HFFc6 (cell line): ENCODE data around the gene PPEF2. TPM values are rescaled to one million over a fixed set of nuclear protein-coding genes. Genes with fewer than 3 reads are reported as not detected.

ENCODE experiments used
- DNase-seq: peaks from one replicate; pipeline ENCODE4 v3.0.0-alpha.2; 2018
- H3K27ac Mint-ChIP-seq: 2 replicates; pipeline ENCODE4 v1.8.0; 2020; ENCODE audit warnings: mild to moderate bottlenecking, mixed read lengths
- H3K27me3 Mint-ChIP-seq: 2 replicates; pipeline ENCODE4 v1.8.0; 2021; ENCODE audit warnings: mild to moderate bottlenecking, moderate library complexity, mixed read lengths; ENCODE audit not compliant: insufficient read depth
- H3K36me3 Mint-ChIP-seq: 2 replicates; pipeline ENCODE4 v1.8.0; 2021; ENCODE audit warnings: low read depth, mixed read lengths
- H3K4me1 Mint-ChIP-seq: 2 replicates; pipeline ENCODE4 v1.8.0; 2020; ENCODE audit warnings: low read depth, mixed read lengths
- H3K4me3 Mint-ChIP-seq: 2 replicates; pipeline ENCODE4 v1.8.0; 2020; ENCODE audit warnings: mild to moderate bottlenecking, moderate library complexity, mixed read lengths
- H3K9me3 Mint-ChIP-seq: 2 replicates; pipeline ENCODE4 v1.8.0; 2020; ENCODE audit warnings: mild to moderate bottlenecking, mixed read lengths
- total RNA-seq, 6 experiments: library from RNA; stranded (reverse); fragmentation: NEBNext Ultra II Directional; extraction: Animal tissue kit (Norgen Biotek cat#: 25700); gene quantifications; 2 replicates in 1 of 6; 3 replicates in 5 of 6; pipeline ENCODE4 v1.2.3, GENCODE V29; 2021
- TF ChIP-seq, protein P1 (sequence below): fragments of 200-600 bp; sonication (generic); IDR thresholded peaks from 2 replicates; pipeline ENCODE4 v1.5.0; 2021; ENCODE audit warnings: antibody characterized with exemption, mild to moderate bottlenecking

Gene PPEF2
- total RNA-seq, 6 experiments from 2014 or later = not detected

DNA sequence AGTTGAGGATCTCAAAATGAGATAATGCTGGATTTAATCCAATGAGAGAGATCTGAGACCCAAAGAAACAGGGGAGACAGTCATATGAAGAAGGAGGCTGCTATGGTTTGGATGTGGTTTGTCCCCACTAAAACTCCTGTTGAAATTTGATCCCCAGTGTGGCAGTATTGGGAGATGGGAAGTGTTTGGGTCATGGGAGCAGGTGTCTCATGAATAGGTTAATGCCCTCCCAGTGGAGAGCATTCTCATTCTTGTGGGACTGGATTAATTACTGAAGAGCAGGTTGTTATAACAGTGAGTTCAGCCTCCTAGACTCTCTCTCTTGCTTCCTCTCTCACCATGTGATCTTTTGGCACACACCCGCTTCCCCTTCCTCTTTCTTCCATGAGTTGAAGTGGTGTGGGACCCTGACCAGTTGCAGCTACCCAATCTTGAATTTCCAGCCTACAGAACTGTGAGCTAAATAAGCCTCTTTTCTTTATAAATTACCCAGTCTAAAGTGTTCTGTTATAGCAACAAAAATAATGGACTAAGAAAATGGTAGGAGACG lies 70.3 kb downstream of the PPEF2 start:
- Mint-ChIP-seq H3K27ac (no peak overlapping the region), H3K36me3 (peaks cover 11% of the 10 kb centered on the region; the same call in 1 of the 2 replicates), H3K4me1 (0 out of 2 replicates have a peak, but pooled peaks cover 8% of the 10 kb centered on the region), H3K4me3 (no peak overlapping the region), H3K27me3 (no peaks in the 10 kb centered on the region), H3K9me3 (peaks cover 10% of the 10 kb centered on the region)
- TF ChIP-seq, protein P1, sequence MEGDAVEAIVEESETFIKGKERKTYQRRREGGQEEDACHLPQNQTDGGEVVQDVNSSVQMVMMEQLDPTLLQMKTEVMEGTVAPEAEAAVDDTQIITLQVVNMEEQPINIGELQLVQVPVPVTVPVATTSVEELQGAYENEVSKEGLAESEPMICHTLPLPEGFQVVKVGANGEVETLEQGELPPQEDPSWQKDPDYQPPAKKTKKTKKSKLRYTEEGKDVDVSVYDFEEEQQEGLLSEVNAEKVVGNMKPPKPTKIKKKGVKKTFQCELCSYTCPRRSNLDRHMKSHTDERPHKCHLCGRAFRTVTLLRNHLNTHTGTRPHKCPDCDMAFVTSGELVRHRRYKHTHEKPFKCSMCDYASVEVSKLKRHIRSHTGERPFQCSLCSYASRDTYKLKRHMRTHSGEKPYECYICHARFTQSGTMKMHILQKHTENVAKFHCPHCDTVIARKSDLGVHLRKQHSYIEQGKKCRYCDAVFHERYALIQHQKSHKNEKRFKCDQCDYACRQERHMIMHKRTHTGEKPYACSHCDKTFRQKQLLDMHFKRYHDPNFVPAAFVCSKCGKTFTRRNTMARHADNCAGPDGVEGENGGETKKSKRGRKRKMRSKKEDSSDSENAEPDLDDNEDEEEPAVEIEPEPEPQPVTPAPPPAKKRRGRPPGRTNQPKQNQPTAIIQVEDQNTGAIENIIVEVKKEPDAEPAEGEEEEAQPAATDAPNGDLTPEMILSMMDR = no peak
- DNase-seq = no peak

DNA sequence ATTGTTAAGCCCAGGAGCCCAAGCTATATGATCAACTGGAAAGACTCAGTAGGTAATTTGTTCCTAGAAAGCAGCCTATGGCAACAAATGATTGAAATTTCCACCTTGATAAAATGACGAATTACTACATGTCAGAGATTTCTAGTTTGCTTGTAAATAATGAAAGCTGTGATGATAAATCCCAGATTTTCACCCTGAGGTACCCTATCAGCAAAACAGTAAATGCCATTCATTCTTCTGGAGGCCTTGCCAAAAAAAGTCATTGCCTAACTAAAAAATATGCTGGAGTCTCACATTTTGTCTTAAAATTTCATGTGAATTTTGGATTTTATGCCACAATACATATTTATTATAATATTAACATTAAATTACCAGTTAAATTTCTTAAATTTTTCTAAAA lies 71.3 kb downstream of the PPEF2 start:
- H3K9me3 Mint-ChIP-seq = peaks cover 10% of the 10 kb centered on the region
- H3K27me3 Mint-ChIP-seq = no peaks in the 10 kb centered on the region
- H3K36me3 Mint-ChIP-seq = peaks cover 11% of the 10 kb centered on the region; the same call in 1 of the 2 replicates
- TF ChIP-seq, protein P1 = no peak
- no peak overlapping the region for H3K27ac Mint-ChIP-seq
- H3K4me1 Mint-ChIP-seq = 0 out of 2 replicates have a peak, but pooled peaks cover 8% of the 10 kb centered on the region
- no peak for DNase-seq
- no peak overlapping the region for H3K4me3 Mint-ChIP-seq

DNA sequence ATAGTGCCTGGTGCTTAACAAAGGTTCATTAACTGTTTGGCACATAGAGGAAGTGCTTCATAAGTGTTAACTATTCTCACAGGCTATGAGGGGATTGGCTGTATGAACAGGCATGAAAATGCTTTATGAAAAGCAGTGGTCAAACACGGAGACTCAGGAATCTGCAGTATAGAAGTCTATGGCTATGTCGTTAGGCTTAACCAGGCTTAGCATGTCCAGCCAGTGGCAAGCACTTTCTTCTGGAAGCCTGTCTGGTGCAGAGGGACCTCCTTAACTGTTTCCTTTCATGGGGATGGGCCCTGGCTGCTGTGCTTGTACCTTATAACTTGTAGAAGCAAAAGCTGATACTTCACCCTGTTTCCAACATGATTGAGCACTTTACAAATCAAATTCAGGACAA lies 78.4 kb downstream of the PPEF2 start:
- no peak for DNase-seq
- Mint-ChIP-seq H3K36me3 (0 out of 2 replicates have a peak, but pooled peaks cover 5% of the 10 kb centered on the region), H3K27ac (peak overlapping the region; percentile 45; the same call in 1 of the 2 replicates), H3K4me3 (no peak overlapping the region), H3K27me3 (peaks cover 5% of the 10 kb centered on the region; the same call in 1 of the 2 replicates), H3K9me3 (no peaks in the 10 kb centered on the region), H3K4me1 (peaks cover 21% of the 10 kb centered on the region)
- TF ChIP-seq, protein P1 = no peak

DNA sequence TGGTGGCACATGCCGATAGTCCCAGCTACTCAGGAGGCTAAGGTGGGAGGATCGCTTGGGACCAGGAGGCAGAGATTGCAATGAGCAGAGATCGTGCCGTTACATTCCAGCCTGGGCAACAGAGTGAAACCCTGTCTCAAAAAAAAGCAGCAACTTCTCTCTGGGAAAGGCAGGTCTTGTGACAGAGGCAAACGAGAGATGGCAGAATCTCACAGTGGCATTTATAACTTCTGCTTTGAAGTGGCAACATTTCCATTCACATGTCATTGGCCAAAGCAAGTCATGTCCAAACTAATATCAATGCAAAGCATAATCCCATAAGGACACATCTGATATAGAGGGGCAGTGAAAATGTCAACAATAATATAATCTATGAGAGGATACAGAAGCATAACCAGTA lies 79.8 kb downstream of the PPEF2 start:
- no peaks in the 10 kb centered on the region for H3K9me3 Mint-ChIP-seq
- H3K27me3 Mint-ChIP-seq = peaks cover 5% of the 10 kb centered on the region; the same call in 1 of the 2 replicates
- TF ChIP-seq, protein P1 = no peak
- H3K4me3 Mint-ChIP-seq = no peak overlapping the region
- H3K36me3 Mint-ChIP-seq = peaks cover 10% of the 10 kb centered on the region; the same call in 1 of the 2 replicates
- peaks cover 21% of the 10 kb centered on the region for H3K4me1 Mint-ChIP-seq
- no peak overlapping the region for H3K27ac Mint-ChIP-seq
- DNase-seq = no peak

DNA sequence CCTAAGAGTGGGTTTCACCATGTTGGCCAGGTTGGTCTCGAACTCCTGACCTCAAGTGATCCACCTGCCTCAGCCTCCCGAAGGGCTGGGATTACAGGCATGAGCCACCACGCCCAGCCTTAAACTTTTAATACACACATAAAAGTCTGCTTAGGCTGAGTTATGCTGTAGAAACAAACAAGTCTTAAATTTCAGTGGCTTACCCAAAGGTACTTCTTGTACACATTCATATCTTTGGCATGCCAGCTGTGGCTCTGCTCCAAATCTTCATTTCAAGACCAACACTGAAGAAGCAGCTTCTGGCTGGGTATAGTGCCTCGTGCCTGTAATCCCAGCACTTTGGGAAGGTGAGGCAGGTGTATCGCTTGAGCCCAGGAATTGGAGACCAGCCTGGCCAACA lies 80.3 kb downstream of the PPEF2 start:
- TF ChIP-seq, protein P1 = no peak
- Mint-ChIP-seq H3K4me3 (no peak overlapping the region), H3K27me3 (peaks cover 5% of the 10 kb centered on the region; the same call in 1 of the 2 replicates), H3K4me1 (peaks cover 21% of the 10 kb centered on the region), H3K9me3 (no peaks in the 10 kb centered on the region), H3K36me3 (peaks cover 11% of the 10 kb centered on the region; the same call in 1 of the 2 replicates), H3K27ac (no peak overlapping the region)
- DNase-seq = peak; percentile 43
